AG04449 (cell line): ENCODE results near the gene MAN1A2.

Source experiments
- CTCF ChIA-PET: fragments of 350-600 bp; formaldehyde crosslinking; extraction: SDS; loops from one replicate; lab custom pipeline; 2021; ENCODE audit warnings: antibody characterized with exemption; lab: Yijun Ruan, JAX
- POLR2A ChIA-PET: fragments of 400-600, 350-600 bp; formaldehyde crosslinking; extraction: SDS; loops from one replicate; lab custom pipeline; 2020; ENCODE audit warnings: antibody characterized with exemption, inconsistent platforms; lab: Yijun Ruan, JAX
- DNase-seq: peaks from one replicate; pipeline ENCODE4 v3.0.0-alpha.2; 2010; ENCODE audit warnings: low read depth, low spot score
- H3K4me3 ChIP-seq: 2 replicates; pipeline ENCODE4 v1.5.1; 2011; ENCODE audit warnings: low read depth, mild to moderate bottlenecking, control low read depth, low read length
- CTCF ChIP-seq: IDR thresholded peaks from one replicate; pipeline ENCODE4 v1.5.1; 2011; ENCODE audit warnings: mild to moderate bottlenecking, moderate library complexity, low read length, control low read depth, inconsistent platforms; ENCODE audit not compliant: insufficient read depth; ENCODE audit errors: missing control alignments

Gene MAN1A2

GRCh38 chr1:117511273-117511672 is 144.0 kb downstream of the MAN1A2 start:
- no peak overlapping the region for H3K4me3 ChIP-seq
- TF ChIP-seq CTCF, result no peak
- POLR2A ChIA-PET, result no interaction called here
- DNase-seq, result no peak
- CTCF ChIA-PET, result interaction anchor here (0.7 to 11.0 kb wide), 6 partner anchors 9 to 383 kb away, joined by 3 to 311 read pairs (median 14); no protein-coding TSS in a partner anchor

- DNase-seq, result no peak
- no peak overlapping the region for H3K4me3 ChIP-seq
- TF ChIP-seq CTCF, result peak; percentile 19
- ChIA-PET POLR2A (no interaction called here), CTCF (interaction anchor here (0.7 to 11.0 kb wide), 23 partner anchors 9 to 425 kb away, joined by 3 to 311 read pairs (median 3); partner anchors contain the start of genes GDAP2 and WDR3)
These were observed 145.6 kb downstream of the MAN1A2 start for GRCh38 chr1:117512728-117513321.

GRCh38 chr1:117523111-117523510 is 155.9 kb downstream of the MAN1A2 start:
- CTCF ChIA-PET, result interaction anchor here (0.5 to 7.0 kb wide), 6 partner anchors 9 to 373 kb away, joined by 3 to 86 read pairs (median 4); no protein-coding TSS in a partner anchor

GRCh38 chr1:117527074-117527473 is 159.8 kb downstream of the MAN1A2 start:
- ChIA-PET POLR2A (no interaction called here), CTCF (interaction anchor here (1.3 to 7.0 kb wide), 3 partner anchors 8 to 229 kb away, joined by 3 to 86 read pairs (median 8); no protein-coding TSS in a partner anchor)
- H3K4me3 ChIP-seq, result no peak overlapping the region
- TF ChIP-seq CTCF, result no peak
- no peak for DNase-seq

More at GRCh38 chr1:117523111-117523510, 155.9 kb downstream of the MAN1A2 start:
- no peak overlapping the region for H3K4me3 ChIP-seq
- no peak for TF ChIP-seq CTCF
- POLR2A ChIA-PET, result no interaction called here
- no peak for DNase-seq

- ChIA-PET CTCF (interaction anchor here (1.3 to 7.0 kb wide), 6 partner anchors 8 to 368 kb away, joined by 3 to 86 read pairs (median 10); no protein-coding TSS in a partner anchor), POLR2A (no interaction called here)
- H3K4me3 ChIP-seq, result no peak overlapping the region
- TF ChIP-seq CTCF, result no peak
- no peak for DNase-seq
These were observed 160.4 kb downstream of the MAN1A2 start for GRCh38 chr1:117527566-117528102.

- no peak overlapping the region for H3K4me3 ChIP-seq
- CTCF ChIA-PET, result interaction anchor here (1.2 to 7.0 kb wide), 5 partner anchors 10 to 366 kb away, joined by 3 to 86 read pairs (median 13); no protein-coding TSS in a partner anchor
- no peak for TF ChIP-seq CTCF
- POLR2A ChIA-PET, result no interaction called here
- no peak for DNase-seq
These were observed 162.4 kb downstream of the MAN1A2 start for GRCh38 chr1:117529683-117530082.
